ENCODE results near the gene LYPD6B. TPM values are rescaled to one million over a fixed set of nuclear protein-coding genes. Genes with fewer than 3 reads are reported as not detected.

Gene LYPD6B
- total RNA-seq, 1 donor from 2014 or later: 13.5 TPM

GRCh38 chr2:149167941-149168340, 129.4 kb downstream of the LYPD6B start:
- Mint-ChIP-seq H3K27me3 (ENCODE audit: unreplicated experiment) (no peaks in the 10 kb centered on the region), H3K9me3 (ENCODE audit: unreplicated experiment) (no peaks in the 10 kb centered on the region), H3K4me1 (ENCODE audit: unreplicated experiment) (no peaks in the 10 kb centered on the region), H3K27ac (ENCODE audit: unreplicated experiment) (no peak overlapping the region), H3K4me3 (ENCODE audit: unreplicated experiment) (no peak overlapping the region), H3K36me3 (ENCODE audit: unreplicated experiment) (no peaks in the 10 kb centered on the region)
- DNase-seq (ENCODE audit: extremely low spot score, unreplicated experiment): no peak
- TF ChIP-seq CTCF (IDR thresholded peaks at IDR 0.05): no peak

- H3K4me1 Mint-ChIP-seq (ENCODE audit: unreplicated experiment): no peaks in the 10 kb centered on the region
- no peak for DNase-seq (ENCODE audit: extremely low spot score, unreplicated experiment)
- no peaks in the 10 kb centered on the region for H3K9me3 Mint-ChIP-seq (ENCODE audit: unreplicated experiment)
- H3K36me3 Mint-ChIP-seq (ENCODE audit: unreplicated experiment): no peaks in the 10 kb centered on the region
- no peak overlapping the region for H3K27ac Mint-ChIP-seq (ENCODE audit: unreplicated experiment)
- TF ChIP-seq CTCF (IDR thresholded peaks at IDR 0.05): no peak
- H3K27me3 Mint-ChIP-seq (ENCODE audit: unreplicated experiment): no peaks in the 10 kb centered on the region
- H3K4me3 Mint-ChIP-seq (ENCODE audit: unreplicated experiment): no peak overlapping the region
These were observed 131.2 kb downstream of the LYPD6B start for GRCh38 chr2:149169656-149170055.

- Mint-ChIP-seq H3K9me3 (ENCODE audit: unreplicated experiment) (no peaks in the 10 kb centered on the region), H3K4me3 (ENCODE audit: unreplicated experiment) (no peak overlapping the region), H3K27me3 (ENCODE audit: unreplicated experiment) (no peaks in the 10 kb centered on the region), H3K4me1 (ENCODE audit: unreplicated experiment) (no peaks in the 10 kb centered on the region), H3K36me3 (ENCODE audit: unreplicated experiment) (no peaks in the 10 kb centered on the region), H3K27ac (ENCODE audit: unreplicated experiment) (no peak overlapping the region)
- DNase-seq (ENCODE audit: extremely low spot score, unreplicated experiment): no peak
- TF ChIP-seq CTCF (IDR thresholded peaks at IDR 0.05): no peak
These were observed 131.7 kb downstream of the LYPD6B start for GRCh38 chr2:149170156-149170555.

GRCh38 chr2:149170911-149171310, 132.4 kb downstream of the LYPD6B start:
- Mint-ChIP-seq H3K27ac (ENCODE audit: unreplicated experiment) (no peak overlapping the region), H3K4me3 (ENCODE audit: unreplicated experiment) (no peak overlapping the region), H3K9me3 (ENCODE audit: unreplicated experiment) (no peaks in the 10 kb centered on the region), H3K4me1 (ENCODE audit: unreplicated experiment) (no peaks in the 10 kb centered on the region), H3K27me3 (ENCODE audit: unreplicated experiment) (no peaks in the 10 kb centered on the region), H3K36me3 (ENCODE audit: unreplicated experiment) (no peaks in the 10 kb centered on the region)
- TF ChIP-seq CTCF (IDR thresholded peaks at IDR 0.05): no peak
- no peak for DNase-seq (ENCODE audit: extremely low spot score, unreplicated experiment)

GRCh38 chr2:149173220-149173619, 134.7 kb downstream of the LYPD6B start:
- DNase-seq (ENCODE audit: extremely low spot score, unreplicated experiment): no peak
- H3K27ac Mint-ChIP-seq (ENCODE audit: unreplicated experiment): no peak overlapping the region
- H3K9me3 Mint-ChIP-seq (ENCODE audit: unreplicated experiment): no peaks in the 10 kb centered on the region
- no peaks in the 10 kb centered on the region for H3K36me3 Mint-ChIP-seq (ENCODE audit: unreplicated experiment)
- no peaks in the 10 kb centered on the region for H3K27me3 Mint-ChIP-seq (ENCODE audit: unreplicated experiment)
- no peak overlapping the region for H3K4me3 Mint-ChIP-seq (ENCODE audit: unreplicated experiment)
- TF ChIP-seq CTCF (IDR thresholded peaks at IDR 0.05): no peak
- no peaks in the 10 kb centered on the region for H3K4me1 Mint-ChIP-seq (ENCODE audit: unreplicated experiment)
